ENCODE measurements around the gene GPC6. TPM values are rescaled to one million over a fixed set of nuclear protein-coding genes. Genes with fewer than 3 reads are reported as not detected.

Gene GPC6
- total and polyA plus RNA-seq, 2 donors (not counting 1 experiment from before 2014, with no cell fraction given), result not detected

GRCh38 chr13:94263038-94263437 lies 1036.4 kb downstream of the GPC6 start:
- peaks cover 7 to 14% of the 10 kb centered on the region in 2 donors for H3K4me1 ChIP-seq (ENCODE audit: control insufficient read depth in 2 of 2, insufficient read depth in 2 of 2, low read length in 2 of 2)
- DNase-seq (no peak), ATAC-seq (ENCODE audit: low read depth) (no peak)
- CTCF ChIA-PET, result no interaction called here
- no peak overlapping the region for H3K4me3 Mint-ChIP-seq
- no peaks in the 10 kb centered on the region for H3K9me3 Mint-ChIP-seq (ENCODE audit: insufficient read depth)
- H3K27ac Mint-ChIP-seq, result no peak overlapping the region
- H3K4me1 Mint-ChIP-seq, result peaks cover 10% of the 10 kb centered on the region
- no peak overlapping the region for H3K27ac ChIP-seq (ENCODE audit: low read length in 2 of 2)
- no peaks in the 10 kb centered on the region for H3K27me3 Mint-ChIP-seq
- no peaks in the 10 kb centered on the region for H3K36me3 ChIP-seq (replicated peaks in 1 of 2; ENCODE audit: control extremely low read depth in 1 of 2, control insufficient read depth in 1 of 2, extremely low read depth in 1 of 2, insufficient read depth in 2 of 2, low read length in 1 of 2)
- intact Hi-C loops (cut with micrococcal nuclease), result no loop called here
- POLR2A ChIA-PET, result no interaction called here
- no peaks in the 10 kb centered on the region for H3K27me3 ChIP-seq (replicated peaks in 1 of 4; ENCODE audit: control extremely low read depth in 1 of 4, control insufficient read depth in 3 of 4, insufficient read depth in 4 of 4, low read length in 3 of 4)
- no peak overlapping the region for H3K4me2 ChIP-seq (replicated peaks; ENCODE audit: low read depth, low read length, poor library complexity, severe bottlenecking)
- no peak overlapping the region for H3K9ac ChIP-seq (ENCODE audit: low read length)
- no peaks in the 10 kb centered on the region for H3K9me3 ChIP-seq (ENCODE audit: control extremely low read depth in 1 of 3, control insufficient read depth in 2 of 3, insufficient read depth in 1 of 3, low read length in 2 of 3)
- TF ChIP-seq EZH2 (IDR thresholded peaks at IDR 0.05; ENCODE audit: borderline replicate concordance, insufficient read depth, low read depth, low read length, poor library complexity, severe bottlenecking) (no peak), CTCF (IDR thresholded peaks at IDR 0.05) (no peak)
- no peaks in the 10 kb centered on the region for H4K20me1 ChIP-seq (ENCODE audit: control insufficient read depth, insufficient read depth, low read length, poor library complexity, severe bottlenecking)
- no peak overlapping the region for H3K4me3 ChIP-seq (ENCODE audit: control extremely low read depth in 1 of 5, extremely low read depth in 1 of 5, insufficient read depth in 1 of 5, low read depth in 2 of 5, low read length in 4 of 5)
- no peaks in the 10 kb centered on the region for H3K79me2 ChIP-seq (ENCODE audit: control insufficient read depth, insufficient read depth, low read length)
- H2AFZ ChIP-seq (ENCODE audit: insufficient read depth, low read depth, low read length, poor library complexity, severe bottlenecking), result no peak overlapping the region
- no CpG with 5 or more reads among the region's 3 CpGs for WGBS (ENCODE audit: insufficient coverage)

GRCh38 chr13:94267581-94268366 lies 1041.2 kb downstream of the GPC6 start:
- Histone ChIP-seq H3K4me1 (ENCODE audit: control insufficient read depth in 2 of 2, insufficient read depth in 2 of 2, low read length in 2 of 2) (no peaks in the 10 kb centered on the region), H3K27ac (ENCODE audit: low read length in 2 of 2) (no peak overlapping the region), H3K4me2 (replicated peaks; ENCODE audit: low read depth, low read length, poor library complexity, severe bottlenecking) (no peak overlapping the region), H3K9ac (ENCODE audit: low read length) (no peak overlapping the region), H4K20me1 (ENCODE audit: control insufficient read depth, insufficient read depth, low read length, poor library complexity, severe bottlenecking) (no peaks in the 10 kb centered on the region), H3K79me2 (ENCODE audit: control insufficient read depth, insufficient read depth, low read length) (no peaks in the 10 kb centered on the region), H2AFZ (ENCODE audit: insufficient read depth, low read depth, low read length, poor library complexity, severe bottlenecking) (no peak overlapping the region), H3K36me3 (replicated peaks in 1 of 2; ENCODE audit: control extremely low read depth in 1 of 2, control insufficient read depth in 1 of 2, extremely low read depth in 1 of 2, insufficient read depth in 2 of 2, low read length in 1 of 2) (no peaks in the 10 kb centered on the region), H3K4me3 (ENCODE audit: control extremely low read depth in 1 of 5, extremely low read depth in 1 of 5, insufficient read depth in 1 of 5, low read depth in 2 of 5, low read length in 4 of 5) (no peak overlapping the region), H3K9me3 (ENCODE audit: control extremely low read depth in 1 of 3, control insufficient read depth in 2 of 3, insufficient read depth in 1 of 3, low read length in 2 of 3) (no peaks in the 10 kb centered on the region), H3K27me3 (replicated peaks in 1 of 4; ENCODE audit: control extremely low read depth in 1 of 4, control insufficient read depth in 3 of 4, insufficient read depth in 4 of 4, low read length in 3 of 4) (no peaks in the 10 kb centered on the region)
- ATAC-seq (ENCODE audit: low read depth) (no peak), DNase-seq (no peak)
- Mint-ChIP-seq H3K27ac (no peak overlapping the region), H3K9me3 (ENCODE audit: insufficient read depth) (no peaks in the 10 kb centered on the region), H3K4me3 (no peak overlapping the region), H3K27me3 (no peaks in the 10 kb centered on the region), H3K4me1 (no peaks in the 10 kb centered on the region)
- intact Hi-C loops (cut with micrococcal nuclease), result no loop called here
- POLR2A ChIA-PET, result no interaction called here
- no peak for TF ChIP-seq CTCF (IDR thresholded peaks at IDR 0.05)
- TF ChIP-seq EZH2 (IDR thresholded peaks at IDR 0.05; ENCODE audit: borderline replicate concordance, insufficient read depth, low read depth, low read length, poor library complexity, severe bottlenecking), result no peak
- WGBS (ENCODE audit: insufficient coverage), result no CpG with 5 or more reads among the region's 3 CpGs
- CTCF ChIA-PET, result no interaction called here

All from B cell (primary cell).